ENCODE data around the gene ZFAND5.

ZFAND5 gene

DNA sequence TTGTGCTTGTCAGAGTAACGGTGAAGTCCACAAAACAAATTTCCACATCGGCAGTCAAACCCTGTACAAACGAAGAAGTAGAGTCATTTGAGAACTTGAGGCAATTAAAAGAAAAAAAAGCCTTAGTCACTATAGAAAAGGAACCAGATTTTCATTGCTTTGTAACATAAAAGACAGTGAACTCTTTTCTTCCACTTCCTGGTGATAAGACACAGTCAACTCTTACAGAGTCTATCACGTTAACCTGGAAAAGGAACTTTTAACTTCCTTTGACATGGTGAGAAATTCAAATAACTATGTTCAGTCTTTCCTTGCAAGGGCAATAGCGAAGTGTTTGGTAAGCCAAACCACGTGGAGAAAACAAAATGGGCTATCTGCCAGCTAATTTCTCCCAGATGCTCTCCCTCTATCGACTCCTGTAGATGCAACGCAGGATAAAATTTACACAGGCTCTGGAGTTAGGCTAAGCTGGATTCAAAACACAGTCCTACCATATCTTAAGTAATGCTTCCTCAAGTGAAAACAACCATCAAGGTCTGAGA lies 8.9 kb downstream of the ZFAND5 start:
- H3K27ac ChIP-seq: no peak overlapping the region

DNA sequence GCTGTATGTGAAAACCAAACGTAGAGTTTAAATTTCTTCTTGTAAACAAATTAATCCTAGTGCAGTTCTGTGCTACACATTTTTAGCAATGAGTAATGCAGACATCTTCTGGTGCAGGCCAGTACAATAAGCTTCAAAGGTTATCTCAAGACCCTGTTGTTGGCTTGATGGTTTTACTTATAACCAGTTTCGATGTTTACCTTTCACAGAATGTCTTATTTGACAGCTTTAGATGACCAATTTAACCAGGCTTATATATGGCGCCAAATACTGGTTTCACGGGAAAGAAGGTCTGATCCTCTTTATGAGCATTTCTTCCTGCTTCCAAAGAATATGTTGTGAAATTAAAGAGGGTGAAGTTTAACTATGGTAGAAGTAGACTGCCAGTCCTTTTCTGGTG lies 9.9 kb downstream of the ZFAND5 start:
- H2AFZ ChIP-seq (ENCODE audit: low read depth): no peak overlapping the region
- no peak overlapping the region for H3K4me2 ChIP-seq
- H3K36me3 ChIP-seq (ENCODE audit: insufficient read depth): peaks cover 28% of the 10 kb centered on the region; the same call in 1 of the 2 replicates
- no peak overlapping the region for H3K9ac ChIP-seq
- TF ChIP-seq, protein P1, sequence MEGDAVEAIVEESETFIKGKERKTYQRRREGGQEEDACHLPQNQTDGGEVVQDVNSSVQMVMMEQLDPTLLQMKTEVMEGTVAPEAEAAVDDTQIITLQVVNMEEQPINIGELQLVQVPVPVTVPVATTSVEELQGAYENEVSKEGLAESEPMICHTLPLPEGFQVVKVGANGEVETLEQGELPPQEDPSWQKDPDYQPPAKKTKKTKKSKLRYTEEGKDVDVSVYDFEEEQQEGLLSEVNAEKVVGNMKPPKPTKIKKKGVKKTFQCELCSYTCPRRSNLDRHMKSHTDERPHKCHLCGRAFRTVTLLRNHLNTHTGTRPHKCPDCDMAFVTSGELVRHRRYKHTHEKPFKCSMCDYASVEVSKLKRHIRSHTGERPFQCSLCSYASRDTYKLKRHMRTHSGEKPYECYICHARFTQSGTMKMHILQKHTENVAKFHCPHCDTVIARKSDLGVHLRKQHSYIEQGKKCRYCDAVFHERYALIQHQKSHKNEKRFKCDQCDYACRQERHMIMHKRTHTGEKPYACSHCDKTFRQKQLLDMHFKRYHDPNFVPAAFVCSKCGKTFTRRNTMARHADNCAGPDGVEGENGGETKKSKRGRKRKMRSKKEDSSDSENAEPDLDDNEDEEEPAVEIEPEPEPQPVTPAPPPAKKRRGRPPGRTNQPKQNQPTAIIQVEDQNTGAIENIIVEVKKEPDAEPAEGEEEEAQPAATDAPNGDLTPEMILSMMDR (conservative IDR thresholded peaks at IDR 0.05; ENCODE audit: low read depth, low read length): no peak
- H3K27me3 ChIP-seq (ENCODE audit: insufficient read depth, low read depth): no peaks in the 10 kb centered on the region
- no peak overlapping the region for H3K4me3 ChIP-seq (IDR thresholded peaks at IDR 0.05; ENCODE audit: insufficient read depth, low read depth, low read length)
- H4K20me1 ChIP-seq (ENCODE audit: insufficient read depth): peaks cover 26% of the 10 kb centered on the region
- H3K79me2 ChIP-seq (ENCODE audit: insufficient read depth, low read depth): peaks cover 47% of the 10 kb centered on the region
- H3K27ac ChIP-seq: no peak overlapping the region
- H3K4me1 ChIP-seq (ENCODE audit: low read depth, poor library complexity, severe bottlenecking): peaks cover 16% of the 10 kb centered on the region

More for the DNA sequence above, 8.9 kb downstream of the ZFAND5 start:
- H4K20me1 ChIP-seq (ENCODE audit: insufficient read depth): peaks cover 34% of the 10 kb centered on the region
- peaks cover 57% of the 10 kb centered on the region for H3K79me2 ChIP-seq (ENCODE audit: insufficient read depth, low read depth)
- no peak overlapping the region for H2AFZ ChIP-seq (ENCODE audit: low read depth)
- H3K4me2 ChIP-seq: no peak overlapping the region
- H3K36me3 ChIP-seq (ENCODE audit: insufficient read depth): peaks cover 34% of the 10 kb centered on the region; the same call in 1 of the 2 replicates
- no peak overlapping the region for H3K4me3 ChIP-seq (IDR thresholded peaks at IDR 0.05; ENCODE audit: insufficient read depth, low read depth, low read length)
- no peak overlapping the region for H3K9ac ChIP-seq
- H3K4me1 ChIP-seq (ENCODE audit: low read depth, poor library complexity, severe bottlenecking): peaks cover 26% of the 10 kb centered on the region
- H3K27me3 ChIP-seq (ENCODE audit: insufficient read depth, low read depth): no peaks in the 10 kb centered on the region
- TF ChIP-seq, protein P1 (conservative IDR thresholded peaks at IDR 0.05; ENCODE audit: low read depth, low read length): no peak

DNA sequence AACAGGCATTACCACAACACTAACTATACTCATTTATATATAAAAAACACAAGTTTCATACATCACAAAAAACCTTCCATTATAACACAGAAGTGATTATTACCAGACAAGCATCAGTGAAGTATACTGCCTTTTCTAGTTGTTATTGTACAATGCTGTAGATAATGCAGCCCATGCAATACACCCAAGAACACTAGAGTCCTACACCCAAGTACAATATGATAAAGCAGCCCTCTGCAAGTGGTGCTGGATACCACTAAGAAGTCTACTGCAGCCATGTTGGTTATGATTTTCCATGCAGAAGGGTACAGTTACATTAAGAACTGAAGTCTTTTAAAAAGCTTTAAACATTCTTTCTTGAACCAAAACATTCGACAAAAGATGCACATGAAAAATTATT lies 10.3 kb downstream of the ZFAND5 start:
- Histone ChIP-seq H3K4me1 (ENCODE audit: low read depth, poor library complexity, severe bottlenecking) (peaks cover 11% of the 10 kb centered on the region), H3K27me3 (ENCODE audit: insufficient read depth, low read depth) (no peaks in the 10 kb centered on the region), H3K36me3 (ENCODE audit: insufficient read depth) (peaks cover 28% of the 10 kb centered on the region; the same call in 1 of the 2 replicates), H4K20me1 (ENCODE audit: insufficient read depth) (peaks cover 21% of the 10 kb centered on the region), H3K27ac (no peak overlapping the region), H3K4me2 (no peak overlapping the region), H3K4me3 (IDR thresholded peaks at IDR 0.05; ENCODE audit: insufficient read depth, low read depth, low read length) (no peak overlapping the region), H3K9ac (no peak overlapping the region), H3K79me2 (ENCODE audit: insufficient read depth, low read depth) (peaks cover 42% of the 10 kb centered on the region), H2AFZ (ENCODE audit: low read depth) (no peak overlapping the region)
- TF ChIP-seq, protein P1 (conservative IDR thresholded peaks at IDR 0.05; ENCODE audit: low read depth, low read length): no peak

DNA sequence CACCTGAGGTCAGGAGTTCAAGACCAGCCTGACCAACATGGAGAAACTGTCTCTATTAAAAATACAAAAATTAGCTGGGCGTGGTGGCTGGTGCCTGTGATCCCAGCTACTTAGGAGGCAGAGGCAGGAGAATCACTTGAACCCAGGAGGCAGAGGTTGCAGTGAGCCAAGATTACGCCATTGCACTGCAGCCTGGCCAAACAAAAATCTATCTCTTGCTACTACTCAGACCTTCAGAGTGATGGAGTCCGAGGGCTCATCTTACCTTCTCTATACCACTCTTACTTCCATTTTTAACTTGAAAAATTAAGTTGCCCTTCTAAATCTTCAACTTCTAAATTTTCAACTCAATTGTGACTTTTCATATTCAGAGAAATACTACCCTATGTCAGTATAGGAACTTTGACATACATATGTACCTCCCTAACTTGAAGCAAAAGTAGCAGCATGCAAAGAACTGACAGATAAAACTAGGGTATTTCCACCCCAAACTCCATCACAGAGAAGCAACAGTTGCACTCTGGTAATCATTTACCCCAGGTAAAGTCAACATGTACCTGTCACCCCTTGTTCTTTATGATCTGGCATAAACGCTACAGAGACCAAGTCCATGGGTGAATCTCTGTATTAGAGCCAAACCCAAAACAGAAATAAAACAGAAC lies 11.4 kb downstream of the ZFAND5 start:
- Histone ChIP-seq H2AFZ (ENCODE audit: low read depth) (no peak overlapping the region), H3K36me3 (ENCODE audit: insufficient read depth) (peaks cover 28% of the 10 kb centered on the region; the same call in 1 of the 2 replicates), H3K4me1 (ENCODE audit: low read depth, poor library complexity, severe bottlenecking) (peaks cover under 1% of the 10 kb centered on the region), H3K9ac (no peak overlapping the region), H3K79me2 (ENCODE audit: insufficient read depth, low read depth) (peaks cover 31% of the 10 kb centered on the region), H3K27ac (no peak overlapping the region), H3K4me3 (IDR thresholded peaks at IDR 0.05; ENCODE audit: insufficient read depth, low read depth, low read length) (no peak overlapping the region), H3K27me3 (ENCODE audit: insufficient read depth, low read depth) (no peaks in the 10 kb centered on the region), H3K4me2 (no peak overlapping the region), H4K20me1 (ENCODE audit: insufficient read depth) (peaks cover 17% of the 10 kb centered on the region; the same call in 1 of the 2 replicates)
- TF ChIP-seq, protein P1 (conservative IDR thresholded peaks at IDR 0.05; ENCODE audit: low read depth, low read length): no peak

All from KMS-11 (cell line).